SK-N-SH treated with all-trans-retinoic acid at 6 μM for 48 hours (cell line): Measurements from ENCODE around the gene TTC3.
"Not testable (repeated sequence)": the region's sequence is repeated elsewhere in the genome, so short reads cannot be mapped to it uniquely, and the experiment has no call there.

Source experiments
- CREB5 ChIP-seq: fragments of 250-450 bp; sonication (Bioruptor Pico); IDR thresholded peaks from 2 replicates; pipeline ENCODE4 v1.5.1; 2020; ENCODE audit warnings: low read depth, mild to moderate bottlenecking, moderate library complexity
- CSRNP3 ChIP-seq: fragments of 250-450 bp; sonication (Bioruptor Pico); IDR thresholded peaks from 2 replicates; pipeline ENCODE4 v1.5.1; 2021; ENCODE audit warnings: mild to moderate bottlenecking, moderate library complexity
- GLIS3 ChIP-seq: fragments of 250-450 bp; sonication (Bioruptor Pico); IDR thresholded peaks from 2 replicates; pipeline ENCODE4 v1.5.0; 2020; ENCODE audit warnings: mild to moderate bottlenecking, moderate library complexity
- PPARA ChIP-seq: fragments of 250-450 bp; sonication (Bioruptor Pico); IDR thresholded peaks from 2 replicates; pipeline ENCODE4 v1.5.0; 2020; ENCODE audit warnings: mild to moderate bottlenecking, borderline replicate concordance
- RARB ChIP-seq: fragments of 250-450 bp; sonication (Bioruptor Pico); IDR thresholded peaks from 2 replicates; pipeline ENCODE4 v1.8.0; 2021; ENCODE audit warnings: mild to moderate bottlenecking, moderate library complexity
- ZFP3 ChIP-seq: fragments of 250-450 bp; sonication (Bioruptor Pico); IDR thresholded peaks from 2 replicates; pipeline ENCODE4 v1.5.0; 2020; ENCODE audit warnings: mild to moderate bottlenecking, moderate library complexity
- ZFP30 ChIP-seq: fragments of 450-650 bp; formaldehyde crosslinking; IDR thresholded peaks from 2 replicates; pipeline ENCODE4 v1.5.0; 2022; ENCODE audit warnings: mild to moderate bottlenecking, moderate library complexity
- ZNF8 ChIP-seq: fragments of 450-650 bp; formaldehyde crosslinking; IDR thresholded peaks from 2 replicates; pipeline ENCODE4 v1.5.0; 2020; ENCODE audit warnings: mild to moderate bottlenecking, moderate library complexity
- TF ChIP-seq, protein P1 (sequence below): fragments of 250-450 bp; sonication (Bioruptor Pico); IDR thresholded peaks from 2 replicates; pipeline ENCODE4 v1.8.0; 2021; ENCODE audit warnings: low read depth, mild to moderate bottlenecking, moderate library complexity, borderline replicate concordance
- TF ChIP-seq, protein P2 (sequence below): fragments of 250-450 bp; sonication (Bioruptor Pico); IDR thresholded peaks from 2 replicates; pipeline ENCODE4 v1.8.0; 2020; ENCODE audit warnings: mild to moderate bottlenecking, moderate library complexity, borderline replicate concordance

DNA sequence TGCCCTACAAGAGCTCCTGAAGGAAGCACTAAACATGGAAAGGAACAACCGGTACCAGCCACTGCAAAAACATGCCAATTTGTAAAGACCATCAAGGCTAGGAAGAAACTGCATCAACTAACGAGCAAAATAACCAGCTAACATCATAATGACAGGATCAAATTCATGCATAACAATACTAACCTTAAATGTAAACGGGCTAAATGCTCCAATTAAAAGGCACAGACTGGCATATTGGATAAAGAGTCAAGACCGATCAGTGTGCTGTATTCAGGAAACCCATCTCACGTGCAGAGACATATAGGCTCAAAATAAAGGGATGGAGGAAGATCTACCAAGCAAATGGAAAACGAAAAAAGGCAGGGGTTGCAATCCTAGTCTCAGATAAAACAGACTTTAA is 38.0 kb downstream of the TTC3 start:
- TF ChIP-seq ZNF8 (CRISPR knock-in tag); PPARA; RARB (CRISPR knock-in tag); ZFP30 (CRISPR knock-in tag); CREB5 (CRISPR knock-in tag); ZFP3 (CRISPR knock-in tag); GLIS3 (CRISPR knock-in tag); CSRNP3 (CRISPR knock-in tag): not testable (repeated sequence)
- TF ChIP-seq, protein P1, sequence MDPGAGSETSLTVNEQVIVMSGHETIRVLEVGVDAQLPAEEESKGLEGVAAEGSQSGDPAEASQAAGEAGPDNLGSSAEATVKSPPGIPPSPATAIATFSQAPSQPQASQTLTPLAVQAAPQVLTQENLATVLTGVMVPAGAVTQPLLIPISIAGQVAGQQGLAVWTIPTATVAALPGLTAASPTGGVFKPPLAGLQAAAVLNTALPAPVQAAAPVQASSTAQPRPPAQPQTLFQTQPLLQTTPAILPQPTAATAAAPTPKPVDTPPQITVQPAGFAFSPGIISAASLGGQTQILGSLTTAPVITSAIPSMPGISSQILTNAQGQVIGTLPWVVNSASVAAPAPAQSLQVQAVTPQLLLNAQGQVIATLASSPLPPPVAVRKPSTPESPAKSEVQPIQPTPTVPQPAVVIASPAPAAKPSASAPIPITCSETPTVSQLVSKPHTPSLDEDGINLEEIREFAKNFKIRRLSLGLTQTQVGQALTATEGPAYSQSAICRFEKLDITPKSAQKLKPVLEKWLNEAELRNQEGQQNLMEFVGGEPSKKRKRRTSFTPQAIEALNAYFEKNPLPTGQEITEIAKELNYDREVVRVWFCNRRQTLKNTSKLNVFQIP (CRISPR knock-in tag) = not testable (repeated sequence)
- TF ChIP-seq, protein P2, sequence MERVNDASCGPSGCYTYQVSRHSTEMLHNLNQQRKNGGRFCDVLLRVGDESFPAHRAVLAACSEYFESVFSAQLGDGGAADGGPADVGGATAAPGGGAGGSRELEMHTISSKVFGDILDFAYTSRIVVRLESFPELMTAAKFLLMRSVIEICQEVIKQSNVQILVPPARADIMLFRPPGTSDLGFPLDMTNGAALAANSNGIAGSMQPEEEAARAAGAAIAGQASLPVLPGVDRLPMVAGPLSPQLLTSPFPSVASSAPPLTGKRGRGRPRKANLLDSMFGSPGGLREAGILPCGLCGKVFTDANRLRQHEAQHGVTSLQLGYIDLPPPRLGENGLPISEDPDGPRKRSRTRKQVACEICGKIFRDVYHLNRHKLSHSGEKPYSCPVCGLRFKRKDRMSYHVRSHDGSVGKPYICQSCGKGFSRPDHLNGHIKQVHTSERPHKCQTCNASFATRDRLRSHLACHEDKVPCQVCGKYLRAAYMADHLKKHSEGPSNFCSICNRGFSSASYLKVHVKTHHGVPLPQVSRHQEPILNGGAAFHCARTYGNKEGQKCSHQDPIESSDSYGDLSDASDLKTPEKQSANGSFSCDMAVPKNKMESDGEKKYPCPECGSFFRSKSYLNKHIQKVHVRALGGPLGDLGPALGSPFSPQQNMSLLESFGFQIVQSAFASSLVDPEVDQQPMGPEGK (CRISPR knock-in tag) = not testable (repeated sequence)
